HepG2 (cell line): ENCODE data around the gene TTC23. TPM values are rescaled to one million over a fixed set of nuclear protein-coding genes. Genes with fewer than 3 reads are reported as not detected.

Source experiments
- ATAC-seq: fragments of 200-7000 bp; cut with Tn5 transposase; 3 replicates; pipeline ENCODE4 v1.9.1; 2020; ENCODE audit warnings: mild to moderate bottlenecking, moderate library complexity
- BruUV-seq: library from RNA; stranded (reverse); fragments of 400-500 nt; replicated peaks from 2 replicates; lab custom pipeline; 2021; lab: Mats Ljungman, UMichigan
- CTCF ChIA-PET: fragments of 300-600 bp; formaldehyde crosslinking; extraction: SDS; loops from one replicate; lab custom pipeline; 2021; ENCODE audit warnings: low total read pairs, inconsistent platforms, low intra/inter-chr PET ratio; lab: Yijun Ruan, JAX
- POLR2A ChIA-PET: fragments of 350-600 bp; sonication (Branson Sonifier 250); formaldehyde crosslinking; loops from one replicate; lab custom pipeline; 2020; ENCODE audit warnings: antibody characterized with exemption, inconsistent platforms; lab: Yijun Ruan, JAX
- DNase-seq: peaks from one replicate; pipeline ENCODE4 v3.0.0-alpha.2; 2015; ENCODE audit warnings: low spot score
- FAIRE-seq: peaks from 3 replicates; lab custom pipeline; 2011; peaks lifted over from hg19 to GRCh38; lab: Jason Lieb, UNC
- H2AFZ ChIP-seq: one replicate; pipeline ENCODE4 v1.6.1; 2011; ENCODE audit warnings: low read length, inconsistent platforms
- H3K27ac ChIP-seq: fragments of 300-600 bp; 3 replicates; pipeline ENCODE4 v1.8.0; 2011; ENCODE audit warnings: mixed run types, mild to moderate bottlenecking, mixed read lengths, low read length, inconsistent platforms; ENCODE audit not compliant: insufficient read depth; ENCODE audit errors: extremely low read length
- H3K27me3 ChIP-seq, 2 experiments: fragments of 200-600 bp in 1 of 2; 2 replicates in 1 of 2; 3 replicates in 1 of 2; pipeline versions ENCODE4 v1.6.0 to v1.8.0; 2011; ENCODE audit warnings: low read length in 2 of 2, mild to moderate bottlenecking in 2 of 2, moderate library complexity in 2 of 2, inconsistent platforms in 1 of 2; ENCODE audit not compliant: insufficient read depth in 2 of 2, control insufficient read depth in 1 of 2
- H3K36me3 ChIP-seq, 2 experiments: fragments of 200-600 bp in 1 of 2; replicated peaks in 1 of 2; 2 replicates in 1 of 2; 3 replicates in 1 of 2; pipeline versions ENCODE4 v1.5.1 to v1.8.0; 2011; ENCODE audit warnings: low read length in 2 of 2, inconsistent platforms in 1 of 2; ENCODE audit not compliant: insufficient read depth in 2 of 2, control insufficient read depth in 1 of 2
- H3K4me1 ChIP-seq: 2 replicates; pipeline ENCODE4 v1.5.1; 2012; ENCODE audit warnings: low read length, inconsistent platforms; ENCODE audit not compliant: insufficient read depth
- H3K4me2 ChIP-seq: 2 replicates; pipeline ENCODE4 v1.6.0; 2011; ENCODE audit warnings: low read depth, low read length, inconsistent platforms
- H3K4me3 ChIP-seq, 3 experiments: fragments of 200-600 bp in 1 of 3; sonication (generic), shearing (Covaris generic) in 1 of 3; replicated peaks in 1 of 3; 2 replicates each; pipeline ENCODE4 v1.5.1; 2011 to 2016; ENCODE audit warnings: low read length in 3 of 3, inconsistent platforms in 2 of 3, low read depth in 2 of 3, mild to moderate bottlenecking in 2 of 3, control low read depth in 1 of 3, mixed read lengths in 1 of 3; ENCODE audit not compliant: insufficient read depth in 1 of 3
- H3K79me2 ChIP-seq: one replicate; pipeline ENCODE4 v1.6.1; 2011; ENCODE audit warnings: low read length, inconsistent platforms; ENCODE audit not compliant: insufficient read depth
- H3K9ac ChIP-seq: 2 replicates; pipeline ENCODE4 v1.6.0; 2011; ENCODE audit warnings: mild to moderate bottlenecking, low read depth, low read length, inconsistent platforms; ENCODE audit not compliant: insufficient read depth
- H3K9me3 ChIP-seq: 2 replicates; pipeline ENCODE4 v1.5.1; 2012; ENCODE audit warnings: mild to moderate bottlenecking, low read length
- H4K20me1 ChIP-seq: 2 replicates; pipeline ENCODE4 v1.6.0; 2011; ENCODE audit warnings: inconsistent platforms, mild to moderate bottlenecking, low read length, moderate library complexity; ENCODE audit not compliant: insufficient read depth
- ARID5B ChIP-seq: IDR thresholded peaks from 2 replicates; pipeline ENCODE4 v1.4.0; 2020; ENCODE audit warnings: mild to moderate bottlenecking, missing genetic modification reagents
- PATZ1 ChIP-seq: sonication (generic); formaldehyde crosslinking; IDR thresholded peaks from 2 replicates; pipeline ENCODE4 v1.4.0; 2020; ENCODE audit warnings: missing genetic modification reagents
- SALL2 ChIP-seq: sonication (generic); formaldehyde crosslinking; IDR thresholded peaks from 2 replicates; pipeline ENCODE4 v1.8.1; 2023; ENCODE audit warnings: mild to moderate bottlenecking, missing genetic modification reagents, inconsistent platforms
- SMARCC2 ChIP-seq: fragments of 450-650 bp; IDR thresholded peaks from 2 replicates; pipeline ENCODE4 v1.6.1; 2017; ENCODE audit warnings: antibody characterized with exemption, mild to moderate bottlenecking
- XBP1 ChIP-seq: sonication (generic); formaldehyde crosslinking; IDR thresholded peaks from 2 replicates; pipeline ENCODE4 v1.5.0; 2020; ENCODE audit warnings: missing genetic modification reagents
- ZNF160 ChIP-seq: sonication (generic); formaldehyde crosslinking; IDR thresholded peaks from 2 replicates; pipeline ENCODE4 v1.8.0; 2022; ENCODE audit warnings: mild to moderate bottlenecking, inconsistent platforms, missing genetic modification reagents
- ZNF30 ChIP-seq: sonication (generic); formaldehyde crosslinking; IDR thresholded peaks from 2 replicates; pipeline ENCODE4 v1.5.0; 2020; ENCODE audit warnings: mild to moderate bottlenecking, missing genetic modification reagents
- ZNF564 ChIP-seq: sonication (generic); formaldehyde crosslinking; IDR thresholded peaks from 2 replicates; pipeline ENCODE4 v1.8.1; 2023; ENCODE audit warnings: mild to moderate bottlenecking, missing genetic modification reagents
- ZNF576 ChIP-seq: sonication (generic); formaldehyde crosslinking; IDR thresholded peaks from 2 replicates; pipeline ENCODE4 v1.4.0; 2020; ENCODE audit warnings: mild to moderate bottlenecking, missing genetic modification reagents
- ZNF740 ChIP-seq: sonication (generic); formaldehyde crosslinking; IDR thresholded peaks from 2 replicates; pipeline ENCODE4 v1.4.0; 2020; ENCODE audit warnings: missing genetic modification reagents
- ZNF766 ChIP-seq: sonication (generic); formaldehyde crosslinking; IDR thresholded peaks from 2 replicates; pipeline ENCODE4 v1.5.0; 2020; ENCODE audit warnings: missing genetic modification reagents, borderline replicate concordance
- WGBS: methylation state at CpG from one replicate; pipeline ENCODE4 v1.1.6; 2017; ENCODE audit warnings: low lambda C conversion rate; 5-methylcytosine and 5-hydroxymethylcytosine counted together
- in situ Hi-C: cut with HindIII; loops from 2 replicates; pipeline ENCODE4 v1.10.0; 2017; ENCODE audit warnings: low pct_unique_long_range_greater_than_20kb; ENCODE audit not compliant: extremely low pct_ligation_motif_present
- intact Hi-C: fragments of 100-400 bp; cut with micrococcal nuclease; formaldehyde crosslinking; loops from one replicate; pipeline ENCODE4 v1.10.0; 2022; ENCODE audit not compliant: unreplicated experiment
- polyA plus RNA-seq, 8 experiments: library from polyadenylated mRNA; depleted of rRNA in 3 of 8; stranded (reverse) in 7 of 8; unstranded in 1 of 8; fragments of >200 nt; fragmentation: Illumina TruSeq in 4 of 8; extraction: Trizol in 4 of 8; gene quantifications; 2 replicates each; pipeline versions ENCODE4 v1.2.1 to v1.2.3, GENCODE V29; 2011 to 2016; ENCODE audit warnings: low read depth in 4 of 8, missing spikeins in 1 of 8, mixed read lengths in 1 of 8; ENCODE audit not compliant: insufficient read depth in 1 of 8
- total RNA-seq, 5 experiments: library from RNA; depleted of rRNA; stranded (reverse); fragments of >200 nt; fragmentation: Illumina TruSeq; extraction: Trizol; gene quantifications; 2 replicates each; pipeline ENCODE4 v1.2.3, GENCODE V29; 2016; ENCODE audit warnings: low read depth in 1 of 5

TTC23 gene
- total and polyA plus RNA-seq, 2 of the 13 experiments (the other 11 are each of a cell fraction or from before 2014, with no cell fraction given) = 1.6 to 11.7 TPM

GRCh38 chr15:99167201-99167600 lies 82.2 kb downstream of the TTC23 start (continued):
- TF ChIP-seq PATZ1 (CRISPR knock-in tag) (no peak), ZNF30 (CRISPR knock-in tag) (no peak)
- TF ChIP-seq, all 625 proteins: peak for 0

GRCh38 chr15:99165956-99166689 lies 83.3 kb downstream of the TTC23 start:
- no peaks in the 10 kb centered on the region for H3K27me3 ChIP-seq
- no peak for TF ChIP-seq SMARCC2
- TF ChIP-seq SALL2 (CRISPR knock-in tag) = no peak
- no peak for TF ChIP-seq ZNF740 (CRISPR knock-in tag)
- no peak for TF ChIP-seq ZNF564 (CRISPR knock-in tag)
- no peak for TF ChIP-seq ARID5B
- no peak for TF ChIP-seq ZNF766 (CRISPR knock-in tag)
- no peak for TF ChIP-seq XBP1 (CRISPR knock-in tag)
- no peak for TF ChIP-seq ZNF160 (CRISPR knock-in tag)
- no peak for TF ChIP-seq ZNF576 (CRISPR knock-in tag)
- TF ChIP-seq, all 625 proteins: peak for 0
- 91% methylated on average over 23 of the region's 23 CpGs for WGBS
- no peak for FAIRE-seq
- no peak overlapping the region for H3K9ac ChIP-seq
- no TSS peak for BruUV-seq
- intact Hi-C loops = no loop called here
- no peaks in the 10 kb centered on the region for H3K79me2 ChIP-seq
- H3K4me2 ChIP-seq = no peak overlapping the region
- no peaks in the 10 kb centered on the region for H3K9me3 ChIP-seq
- H3K36me3 ChIP-seq = peaks cover 2 to 15% of the 10 kb centered on the region in 2 experiments; a peak in 3 of 5 replicates
- CTCF ChIA-PET = no interaction called here
- no peaks in the 10 kb centered on the region for H4K20me1 ChIP-seq
- no peak for DNase-seq
- POLR2A ChIA-PET = no interaction called here
- ATAC-seq = no peak
- H3K4me3 ChIP-seq = no peak overlapping the region
- H2AFZ ChIP-seq = no peak overlapping the region
- no peak overlapping the region for H3K27ac ChIP-seq
- peaks cover 5% of the 10 kb centered on the region; the same call in 1 of the 2 replicates for H3K4me1 ChIP-seq
- in situ Hi-C loops = no loop called here
